HG02763 (cell line): ENCODE results near the gene MLC1.

Experiments used
- ATAC-seq: cut with Tn5 transposase; IDR thresholded peaks from one replicate; pipeline ENCODE4 v1.9.1; 2021; ENCODE audit warnings: mild to moderate bottlenecking, moderate library complexity; ENCODE audit not compliant: unreplicated experiment

The MLC1 gene

GRCh38 chr22:50039669-50040443 is 45.4 kb downstream of the MLC1 start:
- ATAC-seq: no peak

GRCh38 chr22:50035976-50036724 is 49.1 kb downstream of the MLC1 start:
- ATAC-seq: no peak

GRCh38 chr22:50035131-50035881 is 49.9 kb downstream of the MLC1 start:
- ATAC-seq: no peak

DNA sequence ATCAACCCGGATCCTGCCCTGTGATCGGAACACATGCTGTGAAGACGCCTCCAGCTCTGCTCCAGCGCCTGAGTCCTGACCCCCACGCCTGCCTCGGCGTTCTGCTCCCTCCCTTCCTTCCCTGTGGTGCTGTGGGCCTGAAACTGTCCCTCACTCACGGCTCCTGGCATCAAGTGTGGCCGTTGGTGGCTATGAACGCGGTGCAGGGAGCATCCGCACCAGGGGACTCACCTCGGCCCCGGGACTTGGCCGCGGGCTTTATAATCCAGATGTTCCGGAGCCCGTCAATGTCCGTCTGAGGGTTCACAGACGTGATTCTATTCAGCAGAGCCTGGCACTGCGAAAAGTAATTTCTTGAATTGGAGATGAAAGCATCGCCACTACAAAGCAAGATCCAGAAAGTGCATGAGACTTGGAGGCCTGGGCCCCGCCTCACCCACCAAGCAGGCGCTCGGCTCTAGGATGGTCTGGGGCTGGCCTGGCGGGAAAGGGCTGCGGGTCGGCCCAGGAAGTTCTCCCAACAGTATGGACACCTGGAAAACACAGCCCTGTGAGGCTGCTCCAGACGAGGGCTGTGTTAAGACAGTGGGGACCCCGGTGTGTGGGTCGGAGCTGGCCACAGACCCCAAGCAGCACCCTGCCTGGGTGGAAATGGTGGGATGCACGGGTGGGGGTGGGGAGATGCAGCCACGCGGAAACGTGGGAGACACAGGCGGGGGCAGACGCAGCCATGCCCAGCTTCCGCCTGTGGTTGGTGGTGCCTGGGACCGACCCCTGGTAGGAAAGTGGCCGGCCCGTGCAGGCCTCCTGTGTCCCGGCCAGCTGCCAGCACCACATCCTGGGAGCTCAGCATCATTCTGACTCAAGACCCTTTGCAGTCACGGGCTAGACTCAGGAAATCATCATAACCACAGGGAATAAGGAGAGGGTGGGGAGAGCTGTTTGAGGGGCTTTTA is 50.8 kb downstream of the MLC1 start:
- no peak for ATAC-seq

DNA sequence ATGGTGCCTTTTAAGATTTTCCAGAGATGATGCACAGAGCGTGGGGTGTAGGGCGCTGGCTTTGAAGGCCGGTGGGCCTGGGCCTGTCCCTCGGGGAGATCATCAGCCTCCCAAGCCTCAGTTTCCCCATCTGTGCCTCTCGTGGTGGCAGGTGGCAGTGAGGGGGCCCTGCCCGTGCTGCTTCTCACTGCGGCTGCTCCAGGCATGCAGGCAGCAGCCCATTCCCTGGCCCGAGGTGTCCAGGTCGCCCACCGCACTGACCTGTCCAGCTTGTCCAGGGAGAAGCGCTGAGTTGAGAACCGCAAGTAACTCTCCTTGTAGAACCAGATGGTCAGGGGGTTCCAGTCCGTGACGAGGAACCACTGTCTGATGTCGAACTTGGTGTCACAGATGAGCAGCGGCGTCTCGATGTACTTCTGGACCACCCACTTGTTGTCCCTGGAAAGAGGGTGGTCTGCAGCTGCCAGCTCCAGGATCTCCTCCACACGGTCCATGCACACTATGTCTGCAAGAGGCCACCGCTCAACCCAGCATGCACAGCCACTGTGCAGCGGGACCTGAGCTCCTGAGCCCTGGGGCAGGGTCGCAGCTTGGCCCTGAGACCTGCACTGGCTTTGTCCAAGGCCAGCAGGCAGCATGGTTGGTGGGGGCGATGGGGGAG is 52.2 kb downstream of the MLC1 start:
- no peak for ATAC-seq

GRCh38 chr22:50032109-50032871 is 52.9 kb downstream of the MLC1 start:
- ATAC-seq: no peak

GRCh38 chr22:50031189-50032091 is 53.8 kb downstream of the MLC1 start:
- ATAC-seq: no peak

- ATAC-seq: no peak
Observed at GRCh38 chr22:50030297-50031188, 54.7 kb downstream of the MLC1 start.

- no peak for ATAC-seq
Observed at GRCh38 chr22:50027639-50028537, 57.3 kb downstream of the MLC1 start.

- no peak for ATAC-seq
Observed at GRCh38 chr22:50025993-50026392, 59.2 kb downstream of the MLC1 start.

DNA sequence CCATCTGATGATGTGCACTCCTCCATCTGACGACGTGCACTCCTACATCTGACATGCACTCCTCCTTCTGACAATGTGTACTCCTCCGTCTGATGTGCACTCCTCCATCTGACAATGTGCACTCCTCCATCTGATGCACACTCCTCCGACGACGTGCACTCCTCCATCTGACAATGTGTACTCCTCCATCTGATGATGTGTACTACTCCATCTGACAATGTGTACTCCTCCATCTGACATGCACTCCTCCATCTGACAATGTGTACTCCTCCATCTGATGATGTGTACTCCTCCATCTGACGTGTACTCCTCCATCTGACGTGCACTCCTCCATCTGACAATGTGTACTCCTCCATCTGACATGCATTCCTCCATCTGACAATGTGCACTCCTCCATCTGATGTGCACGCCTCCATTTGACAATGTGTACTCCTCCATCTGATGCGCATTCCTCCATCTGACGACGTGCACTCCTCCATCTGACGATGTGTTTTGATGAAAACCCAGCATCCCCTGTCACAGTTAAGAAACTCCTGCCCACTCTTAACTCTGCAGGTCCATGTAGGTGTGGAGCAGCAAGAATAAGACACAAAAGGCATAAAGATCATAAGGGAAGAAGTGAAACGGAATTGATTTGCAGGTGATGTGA is 62.9 kb downstream of the MLC1 start:
- ATAC-seq: no peak

- no peak for ATAC-seq
Observed at GRCh38 chr22:50020606-50021005, 64.6 kb downstream of the MLC1 start.

- ATAC-seq: no peak
Observed at GRCh38 chr22:50019316-50019715, 65.9 kb downstream of the MLC1 start.

GRCh38 chr22:50018608-50019285 is 66.5 kb downstream of the MLC1 start:
- ATAC-seq: no peak

DNA sequence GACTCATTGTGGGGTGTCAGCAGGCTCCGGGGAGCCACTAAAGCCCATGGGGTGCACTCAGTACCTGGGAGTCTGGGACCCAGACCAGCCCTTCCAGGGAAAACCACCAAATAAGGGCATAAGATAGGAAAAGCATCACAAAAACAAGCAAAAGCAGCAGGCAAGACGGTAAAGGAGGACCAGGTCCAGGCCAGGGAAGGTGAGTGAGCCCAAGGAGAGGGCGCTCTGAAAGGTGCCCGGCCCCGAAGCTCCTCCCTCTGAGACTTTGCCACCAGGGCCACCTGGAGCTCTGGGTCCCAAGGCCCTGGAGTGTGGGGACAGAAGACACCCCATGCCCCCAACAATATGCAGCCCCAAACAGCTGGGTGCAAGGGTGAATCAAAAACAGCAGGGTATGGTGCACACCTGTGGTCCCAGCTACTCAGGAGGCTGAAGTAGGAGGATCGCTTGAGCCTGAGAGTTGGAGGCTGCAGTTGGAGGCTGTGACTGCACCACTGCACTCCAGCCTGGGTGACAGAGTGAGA is 67.5 kb downstream of the MLC1 start:
- ATAC-seq: no peak
